Loucy (cell line): ENCODE results near the gene MALT1.

ENCODE experiments used
- H2AFZ ChIP-seq: fragments of 200-600 bp; sonication (generic); 2 replicates; pipeline ENCODE4 v1.6.0; 2016; ENCODE audit warnings: antibody characterized with exemption, mild to moderate bottlenecking, low read length, moderate library complexity
- H3F3A ChIP-seq: fragments of 200-600 bp; 2 replicates; pipeline ENCODE4 v1.6.0; 2016; ENCODE audit warnings: antibody characterized with exemption, low read depth, mild to moderate bottlenecking
- H3K27me3 ChIP-seq: fragments of 200-600 bp; sonication (generic); 2 replicates; pipeline ENCODE4 v1.6.1; 2014; ENCODE audit warnings: low read length, mild to moderate bottlenecking; ENCODE audit not compliant: insufficient read depth, poor library complexity, severe bottlenecking
- H3K36me3 ChIP-seq: fragments of 200-600 bp; sonication (generic); 2 replicates; pipeline ENCODE4 v1.6.1; 2016; ENCODE audit warnings: low read length; ENCODE audit not compliant: insufficient read depth
- H3K4me1 ChIP-seq: fragments of 200-600 bp; sonication (generic); 2 replicates; pipeline ENCODE4 v1.5.1; 2014; ENCODE audit warnings: low read length, mild to moderate bottlenecking; ENCODE audit not compliant: insufficient read depth, poor library complexity, severe bottlenecking
- H3K4me2 ChIP-seq: fragments of 200-600 bp; sonication (generic); 2 replicates; pipeline ENCODE4 v1.6.0; 2014; ENCODE audit warnings: antibody characterized with exemption, low read length, low read depth, mild to moderate bottlenecking; ENCODE audit not compliant: poor library complexity, severe bottlenecking
- H3K4me3 ChIP-seq: fragments of 200-600 bp; sonication (generic); 2 replicates; pipeline ENCODE4 v1.5.1; 2014; ENCODE audit warnings: low read length, mild to moderate bottlenecking, mixed read lengths; ENCODE audit not compliant: poor library complexity, severe bottlenecking
- H3K79me2 ChIP-seq: fragments of 200-600 bp; sonication (generic); 2 replicates; pipeline ENCODE4 v1.6.1; 2014; ENCODE audit warnings: low read length; ENCODE audit not compliant: insufficient read depth
- H3K9ac ChIP-seq: fragments of 200-600 bp; sonication (generic); 2 replicates; pipeline ENCODE4 v1.6.0; 2014; ENCODE audit warnings: mild to moderate bottlenecking, low read depth, low read length, moderate library complexity; ENCODE audit not compliant: poor library complexity, severe bottlenecking
- H3K9me2 ChIP-seq: fragments of 200-600 bp; sonication (generic); replicated peaks from 2 replicates; pipeline ENCODE4 v1.6.1; 2016; ENCODE audit warnings: low read depth, low read length, mixed read lengths
- H3K9me3 ChIP-seq: fragments of 200-600 bp; sonication (generic); 2 replicates; pipeline ENCODE4 v1.6.1; 2014; ENCODE audit warnings: mild to moderate bottlenecking, antibody characterized with exemption, low read length, low read depth; ENCODE audit not compliant: insufficient read depth
- H4K20me1 ChIP-seq: fragments of 200-600 bp; sonication (generic); 2 replicates; pipeline ENCODE4 v1.6.0; 2014; ENCODE audit warnings: antibody characterized with exemption, low read length, mild to moderate bottlenecking; ENCODE audit not compliant: insufficient read depth, poor library complexity, severe bottlenecking
- CTCF ChIP-seq: fragments of 200-600 bp; sonication (generic); conservative IDR thresholded peaks from 2 replicates; pipeline ENCODE4 v1.5.1; 2014; ENCODE audit warnings: mild to moderate bottlenecking, antibody characterized with exemption, low read length
- EZH2phosphoT487 ChIP-seq: fragments of 200-600 bp; IDR thresholded peaks from 2 replicates; pipeline ENCODE4 v1.6.1; 2018; ENCODE audit warnings: antibody characterized with exemption, mild to moderate bottlenecking, moderate library complexity, borderline replicate concordance

Gene MALT1

GRCh38 chr18:58758046-58758445 is 86.8 kb downstream of the MALT1 start:
- Histone ChIP-seq H3K9me3 (no peaks in the 10 kb centered on the region), H3K27me3 (no peaks in the 10 kb centered on the region), H3K4me1 (peaks cover 14% of the 10 kb centered on the region), H3K9me2 (no peaks in the 10 kb centered on the region), H3K79me2 (no peaks in the 10 kb centered on the region), H3K9ac (no peak overlapping the region), H4K20me1 (no peaks in the 10 kb centered on the region), H3K36me3 (no peaks in the 10 kb centered on the region), H3K4me2 (no peak overlapping the region), H3F3A (no peaks in the 10 kb centered on the region), H2AFZ (no peak overlapping the region), H3K4me3 (no peak overlapping the region)
- TF ChIP-seq EZH2phosphoT487, result no peak
- no peak for TF ChIP-seq CTCF

- H3K9me2 ChIP-seq, result no peaks in the 10 kb centered on the region
- no peaks in the 10 kb centered on the region for H3K36me3 ChIP-seq
- H3K9ac ChIP-seq, result no peak overlapping the region
- no peak for TF ChIP-seq CTCF
- TF ChIP-seq EZH2phosphoT487, result no peak
- H3K9me3 ChIP-seq, result no peaks in the 10 kb centered on the region
- H3F3A ChIP-seq, result no peaks in the 10 kb centered on the region
- peaks cover 15% of the 10 kb centered on the region for H3K4me1 ChIP-seq
- no peaks in the 10 kb centered on the region for H3K79me2 ChIP-seq
- no peak overlapping the region for H3K4me3 ChIP-seq
- no peak overlapping the region for H3K4me2 ChIP-seq
- no peaks in the 10 kb centered on the region for H3K27me3 ChIP-seq
- no peaks in the 10 kb centered on the region for H4K20me1 ChIP-seq
- H2AFZ ChIP-seq, result no peak overlapping the region
These were observed 87.3 kb downstream of the MALT1 start for GRCh38 chr18:58758606-58759005.

GRCh38 chr18:58761241-58761969 is 90.1 kb downstream of the MALT1 start:
- H4K20me1 ChIP-seq, result no peaks in the 10 kb centered on the region
- H3K36me3 ChIP-seq, result no peaks in the 10 kb centered on the region
- H3F3A ChIP-seq, result no peaks in the 10 kb centered on the region
- H3K9me3 ChIP-seq, result no peaks in the 10 kb centered on the region
- peaks cover 15% of the 10 kb centered on the region for H3K4me1 ChIP-seq
- no peaks in the 10 kb centered on the region for H3K79me2 ChIP-seq
- no peak for TF ChIP-seq EZH2phosphoT487
- TF ChIP-seq CTCF, result no peak
- H3K27me3 ChIP-seq, result no peaks in the 10 kb centered on the region
- no peak overlapping the region for H2AFZ ChIP-seq
- H3K9me2 ChIP-seq, result no peaks in the 10 kb centered on the region
- H3K4me3 ChIP-seq, result no peak overlapping the region
- H3K9ac ChIP-seq, result no peak overlapping the region
- peak overlapping the region; percentile 30 for H3K4me2 ChIP-seq
